NCI-H2107 treated with DMSO at 0.1 percent for 48 hours (cell line): ENCODE measurements around the gene CD69.

ENCODE experiments used
- DNase-seq: peaks from one replicate; lab custom pipeline; 2025; ENCODE audit not compliant: unreplicated experiment; lab: John Stamatoyannopoulos, UW

CD69 gene

GRCh38 chr12:9782547-9783382 is 22.1 kb upstream of the CD69 start:
- no peak for DNase-seq

GRCh38 chr12:9781360-9781759 is 20.7 kb upstream of the CD69 start:
- DNase-seq, result no peak

GRCh38 chr12:9779209-9779608 is 18.5 kb upstream of the CD69 start:
- no peak for DNase-seq

GRCh38 chr12:9776781-9777180 is 16.1 kb upstream of the CD69 start:
- DNase-seq, result no peak

GRCh38 chr12:9773216-9773877 is 12.6 kb upstream of the CD69 start:
- DNase-seq, result no peak

- DNase-seq, result no peak
Measured at GRCh38 chr12:9763025-9763424, 2.3 kb upstream of the CD69 start.

- DNase-seq, result no peak
Measured at GRCh38 chr12:9762369-9762768, 1.7 kb upstream of the CD69 start.

GRCh38 chr12:9761419-9761781 is 699 bp upstream of the CD69 start:
- no peak for DNase-seq

GRCh38 chr12:9760120-9760519 is 581 bp downstream of the CD69 start:
- DNase-seq, result no peak

GRCh38 chr12:9759694-9760093 is 1.0 kb downstream of the CD69 start:
- DNase-seq, result no peak

- DNase-seq, result no peak
Measured at GRCh38 chr12:9758119-9758518, 2.6 kb downstream of the CD69 start.

GRCh38 chr12:9757433-9758025 is 3.2 kb downstream of the CD69 start:
- no peak for DNase-seq

- DNase-seq, result no peak
Measured at GRCh38 chr12:9756706-9757105, 4.0 kb downstream of the CD69 start.

- DNase-seq, result no peak
Measured at GRCh38 chr12:9756170-9756569, 4.5 kb downstream of the CD69 start.

- no peak for DNase-seq
Measured at GRCh38 chr12:9755567-9755966, 5.1 kb downstream of the CD69 start.

- DNase-seq, result no peak
Measured at GRCh38 chr12:9755035-9755434, 5.7 kb downstream of the CD69 start.

GRCh38 chr12:9754099-9754927 is 6.4 kb downstream of the CD69 start:
- DNase-seq, result no peak

GRCh38 chr12:9753498-9753897 is 7.2 kb downstream of the CD69 start:
- DNase-seq, result no peak

GRCh38 chr12:9753073-9753472 is 7.6 kb downstream of the CD69 start:
- no peak for DNase-seq

- no peak for DNase-seq
Measured at GRCh38 chr12:9752145-9752933, 8.4 kb downstream of the CD69 start.
